Bone marrow (tissue), 2 donors: ENCODE results near the gene AUTS2.

Experiments used
- DNase-seq, 2 donors: peaks; one replicate each; lab custom pipeline; 2025; lab: John Stamatoyannopoulos, UW

AUTS2 gene

DNA sequence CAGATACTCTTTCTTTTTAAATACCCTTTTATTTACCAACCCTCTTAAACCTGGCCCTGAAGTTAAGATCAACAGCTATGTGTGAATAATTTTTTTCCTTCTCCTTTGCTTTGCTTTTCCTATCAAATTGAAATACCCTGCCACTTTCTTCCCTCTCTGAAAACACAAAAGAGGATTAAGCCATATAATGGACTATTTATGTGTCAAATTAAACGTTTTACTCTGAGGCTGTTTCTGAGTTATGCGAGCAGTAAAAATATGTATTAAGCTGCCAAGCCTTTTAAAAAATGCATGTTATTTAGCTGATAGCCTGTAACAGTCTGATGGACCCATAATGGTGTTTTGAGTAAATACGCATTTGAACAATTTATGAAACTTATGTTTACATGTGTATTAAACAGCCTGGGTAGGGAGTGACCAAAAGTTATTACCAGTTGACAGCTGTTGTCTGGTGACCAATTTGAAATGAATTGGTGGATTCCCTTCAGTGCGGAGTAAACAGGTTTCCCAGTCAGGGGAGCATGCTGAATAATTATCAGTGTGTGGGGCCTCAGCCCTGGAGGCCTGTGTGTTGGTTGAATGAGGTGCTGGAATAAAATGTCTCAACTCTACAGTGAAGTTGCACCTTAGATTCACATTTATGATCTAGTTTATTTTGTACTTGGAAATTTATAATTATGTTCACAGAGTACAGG lies 89.6 kb downstream of the AUTS2 start:
- DNase-seq = no peak

GRCh38 chr7:69690329-69690728 lies 92.1 kb downstream of the AUTS2 start:
- no peak for DNase-seq

DNA sequence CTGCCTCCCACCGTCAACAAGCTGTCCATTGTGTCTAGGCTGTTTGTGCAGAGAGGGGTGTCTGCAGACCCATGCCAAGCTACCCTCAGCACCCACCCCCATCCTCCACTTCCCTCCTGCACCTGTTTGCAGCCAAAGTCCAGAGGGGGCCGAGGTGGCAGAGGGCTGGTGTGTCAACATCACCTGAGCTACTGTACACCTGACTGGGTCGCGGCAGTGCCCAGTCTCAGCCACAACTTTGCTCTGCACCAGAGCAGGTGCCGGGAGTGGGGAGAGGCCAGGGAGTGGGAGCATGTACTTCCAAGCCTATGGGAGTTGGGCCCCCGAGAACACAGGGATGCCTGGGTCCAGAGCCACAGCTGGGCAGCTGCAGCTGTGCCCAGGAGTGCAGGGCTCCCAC lies 93.1 kb downstream of the AUTS2 start:
- DNase-seq = no peak

DNA sequence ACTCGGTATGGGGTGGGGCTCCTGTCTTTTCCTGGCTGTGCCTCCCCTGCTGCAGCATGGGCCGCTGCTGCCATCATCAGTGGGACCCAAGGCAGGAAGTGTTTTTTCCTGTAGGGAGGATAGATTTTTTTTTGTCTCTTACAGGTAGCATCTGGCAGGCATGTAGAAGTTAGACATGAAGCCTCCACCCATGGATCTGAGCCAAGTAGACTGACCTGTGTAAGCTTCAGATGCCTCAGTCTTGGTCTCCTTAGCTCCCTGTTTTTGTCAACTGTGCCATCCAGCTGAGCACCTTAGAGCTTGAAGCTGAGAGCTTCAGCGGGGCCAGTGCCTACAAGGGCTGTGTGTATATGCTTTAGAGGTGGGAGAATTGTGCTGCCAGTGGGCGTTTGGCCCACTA lies 93.5 kb downstream of the AUTS2 start:
- DNase-seq = no peak

DNA sequence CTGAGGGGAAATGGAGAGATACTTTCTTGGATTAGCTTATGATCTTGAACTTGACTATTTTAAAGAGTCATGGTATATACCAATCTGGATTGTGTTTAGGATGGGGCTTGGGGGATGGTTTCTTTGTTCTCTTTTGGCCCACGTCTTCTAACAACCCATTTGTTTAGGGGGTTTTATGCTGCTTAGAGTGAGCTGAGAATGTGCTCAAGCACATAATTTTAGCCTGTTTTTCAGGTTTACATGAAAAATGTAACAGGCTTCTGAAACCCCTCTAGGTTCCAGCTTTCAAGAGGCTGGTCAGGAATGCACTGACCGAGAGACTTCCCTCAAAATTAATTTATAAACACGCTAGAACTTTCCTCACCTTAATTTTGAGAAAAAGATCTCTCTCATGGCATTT lies 94.3 kb downstream of the AUTS2 start:
- DNase-seq = no peak

GRCh38 chr7:69693042-69693441 lies 94.8 kb downstream of the AUTS2 start:
- no peak for DNase-seq

DNA sequence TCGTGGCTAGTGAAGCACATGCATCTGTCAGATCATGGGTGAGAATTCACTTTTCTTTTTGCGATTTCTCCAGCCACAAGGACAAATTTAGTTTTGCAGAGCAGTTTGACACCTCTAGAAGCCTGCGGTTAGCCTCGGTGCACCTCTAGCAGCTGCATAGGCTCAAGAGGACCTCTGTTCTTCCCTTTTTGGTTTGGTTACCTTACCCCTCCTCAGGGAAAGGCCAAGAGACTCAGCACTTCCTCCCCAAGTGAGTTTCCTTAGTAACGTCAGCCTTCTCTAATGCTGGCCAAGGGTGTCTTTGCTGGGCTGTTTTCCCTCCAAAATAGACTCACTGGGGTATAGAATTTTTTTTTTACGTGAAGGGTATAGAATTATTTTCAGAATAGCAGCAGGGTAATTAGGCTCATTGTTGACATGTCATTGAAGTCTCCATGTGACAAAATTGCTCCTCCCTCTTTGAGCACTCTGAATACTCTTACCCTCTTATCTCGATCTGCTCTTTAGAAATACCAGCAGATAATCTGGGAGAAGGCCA lies 97.8 kb downstream of the AUTS2 start:
- DNase-seq = no peak

GRCh38 chr7:69696686-69697685 lies 98.7 kb downstream of the AUTS2 start:
- DNase-seq = no peak

DNA sequence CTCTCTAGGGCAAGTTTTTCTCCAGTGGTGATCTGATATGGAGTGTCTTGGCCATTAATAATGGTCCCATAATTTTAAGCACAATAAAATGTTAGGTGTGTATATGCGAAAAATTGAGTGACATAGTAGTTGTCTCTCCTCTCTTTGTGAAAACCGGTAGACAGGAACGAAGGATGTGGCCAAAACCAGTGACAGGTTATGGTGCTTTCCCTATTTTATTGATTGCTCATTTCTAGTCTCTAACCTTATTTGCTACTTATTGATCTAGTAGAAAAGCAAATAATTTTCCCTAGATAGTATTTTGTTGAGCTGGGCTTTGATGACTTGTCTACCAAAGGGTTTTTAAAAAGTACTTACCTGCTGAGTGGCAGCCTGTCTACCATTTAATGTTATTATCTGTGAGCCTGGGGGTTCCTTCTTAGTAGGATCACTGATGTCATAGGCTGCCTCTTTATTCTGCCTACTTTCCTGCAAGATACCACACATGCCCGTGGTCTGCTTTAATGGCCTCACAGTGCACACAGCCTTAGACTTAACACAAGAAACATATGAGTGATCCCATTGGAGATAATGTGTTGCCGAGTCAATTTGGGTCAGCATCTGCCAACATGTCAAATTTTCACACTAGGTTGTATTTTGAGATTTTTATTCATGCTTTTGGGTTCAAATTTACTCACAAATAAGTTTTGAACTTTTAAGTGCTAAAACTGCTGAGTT lies 100.0 kb downstream of the AUTS2 start:
- DNase-seq = no peak

- no peak for DNase-seq
Observed at GRCh38 chr7:69699931-69700330, 101.7 kb downstream of the AUTS2 start.

DNA sequence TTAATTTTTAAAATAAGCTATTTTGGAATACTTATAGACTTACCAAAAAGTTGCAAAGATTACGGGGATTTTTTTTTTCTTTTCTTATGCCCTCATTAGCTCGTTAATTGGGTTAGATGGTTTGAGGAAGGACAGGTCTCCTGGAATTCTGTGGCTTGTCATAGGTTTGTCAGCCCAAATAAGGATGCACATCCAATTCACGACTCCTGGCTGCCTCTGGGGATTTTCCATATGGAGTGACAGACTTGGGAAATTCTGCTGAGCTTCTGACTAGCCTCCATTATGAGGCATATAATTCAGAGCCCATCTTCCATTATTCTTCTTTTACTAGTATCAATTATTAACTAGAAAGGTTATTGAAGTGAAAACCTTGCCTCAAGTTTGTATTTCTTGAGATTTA lies 102.1 kb downstream of the AUTS2 start:
- no peak for DNase-seq

- no peak for DNase-seq
Observed at GRCh38 chr7:69701288-69701687, 103.0 kb downstream of the AUTS2 start.

- DNase-seq = no peak
Observed at GRCh38 chr7:69702357-69702756, 104.1 kb downstream of the AUTS2 start.

- DNase-seq = no peak
Observed at GRCh38 chr7:69703099-69703498, 104.8 kb downstream of the AUTS2 start.

DNA sequence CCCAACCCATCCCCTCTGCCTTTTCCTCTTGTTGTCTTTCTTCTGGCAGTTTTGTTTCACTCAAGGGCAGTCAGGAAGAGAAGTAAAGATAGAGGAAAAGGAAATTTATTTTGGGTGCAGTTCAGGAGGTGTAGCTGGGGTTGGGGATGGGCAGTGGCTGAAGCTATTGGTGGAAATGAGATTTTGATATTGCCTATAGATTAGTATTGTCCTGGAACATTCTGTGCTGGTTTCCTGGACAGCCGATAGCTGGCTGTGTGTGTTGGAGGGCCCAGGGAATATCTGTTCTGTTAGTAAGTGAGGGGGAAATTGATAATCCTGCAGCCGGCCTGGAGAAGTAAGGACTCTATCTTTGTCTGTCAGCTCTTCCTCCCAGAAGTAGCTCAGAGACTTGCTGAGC lies 107.8 kb downstream of the AUTS2 start:
- DNase-seq = no peak

DNA sequence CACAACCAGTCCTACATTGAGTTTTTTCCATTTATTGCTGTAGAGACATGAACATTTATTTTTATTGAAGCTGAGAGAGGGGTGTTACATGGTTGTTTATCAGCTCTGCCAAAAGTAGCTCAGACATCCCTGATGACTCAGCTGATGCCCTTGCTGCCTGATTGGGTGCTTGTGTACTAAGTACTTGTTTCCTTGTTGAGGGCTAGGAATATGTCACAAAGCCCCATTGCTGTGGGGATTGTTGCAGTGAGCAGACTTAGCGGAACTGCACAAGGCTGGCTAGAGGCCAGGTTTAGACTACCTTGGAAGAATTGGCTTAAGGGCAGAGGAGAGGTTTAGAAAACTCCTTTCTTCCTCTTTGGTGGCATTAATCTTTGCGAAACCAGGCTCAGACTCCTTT lies 110.6 kb downstream of the AUTS2 start:
- DNase-seq = peak in 1 of 2 donors; percentile 82

- no peak for DNase-seq
Observed at GRCh38 chr7:69710768-69711438, 112.6 kb downstream of the AUTS2 start.

- DNase-seq = no peak
Observed at GRCh38 chr7:69714886-69715576, 116.8 kb downstream of the AUTS2 start.

DNA sequence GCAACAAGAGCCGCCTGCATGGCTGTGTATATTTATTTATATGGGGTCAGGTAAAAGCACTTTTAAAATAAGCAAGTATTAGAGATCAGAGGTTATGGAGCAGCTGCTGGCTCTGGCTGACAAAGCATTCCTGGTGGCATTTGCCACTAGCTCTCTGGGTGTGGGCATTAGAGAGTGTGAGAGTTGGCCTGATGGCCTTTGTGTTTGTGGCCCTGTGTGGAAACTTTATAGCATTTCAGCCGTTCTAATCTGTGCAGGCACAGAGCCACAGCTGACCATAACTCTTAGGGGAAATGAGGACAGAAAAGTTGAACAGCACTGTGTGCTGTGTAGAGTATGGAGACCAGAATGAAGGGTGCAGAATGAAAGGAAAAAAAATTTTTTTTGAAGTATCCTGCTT lies 118.9 kb downstream of the AUTS2 start:
- DNase-seq = no peak

DNA sequence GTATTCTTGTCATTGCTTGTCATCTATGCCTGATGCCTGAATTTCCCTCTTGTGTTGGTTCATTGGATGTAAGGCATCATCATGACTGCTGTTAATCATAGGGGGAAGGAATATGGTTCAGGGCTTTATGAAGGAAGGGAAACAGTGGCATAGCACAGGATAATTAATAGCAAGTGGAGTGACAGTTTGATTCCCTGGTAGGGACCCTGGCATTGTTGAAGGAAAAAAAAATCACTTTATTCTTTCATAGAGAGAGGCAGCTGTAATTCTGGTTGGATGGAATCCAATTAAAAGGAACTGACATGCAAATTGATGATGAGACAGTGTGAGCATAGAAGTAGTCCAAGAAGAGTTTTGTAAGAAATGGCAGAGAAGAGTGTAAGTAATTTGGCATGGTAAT lies 121.4 kb downstream of the AUTS2 start:
- DNase-seq = no peak

- no peak for DNase-seq
Observed at GRCh38 chr7:69722843-69723242, 124.6 kb downstream of the AUTS2 start.
